NCI-H2171 (cell line): ENCODE measurements around the gene TBK1.

ENCODE experiments used
- DNase-seq: peaks from one replicate; lab custom pipeline; 2025; lab: John Stamatoyannopoulos, UW

TBK1 gene

GRCh38 chr12:64452559-64453329, 824 bp downstream of the TBK1 start:
- DNase-seq, result no peak

- no peak for DNase-seq
Measured at GRCh38 chr12:64455506-64455905, 3.6 kb downstream of the TBK1 start.

GRCh38 chr12:64456119-64456518, 4.2 kb downstream of the TBK1 start:
- DNase-seq, result no peak

GRCh38 chr12:64457032-64457431, 5.1 kb downstream of the TBK1 start:
- DNase-seq, result no peak

GRCh38 chr12:64457466-64457865, 5.5 kb downstream of the TBK1 start:
- DNase-seq, result no peak

- no peak for DNase-seq
Measured at GRCh38 chr12:64457923-64458322, 6.0 kb downstream of the TBK1 start.

GRCh38 chr12:64459394-64459891, 7.5 kb downstream of the TBK1 start:
- DNase-seq, result no peak

GRCh38 chr12:64461634-64462414, 9.9 kb downstream of the TBK1 start:
- DNase-seq, result no peak

GRCh38 chr12:64466178-64466577, 14.3 kb downstream of the TBK1 start:
- no peak for DNase-seq

- no peak for DNase-seq
Measured at GRCh38 chr12:64468966-64469365, 17.0 kb downstream of the TBK1 start.

GRCh38 chr12:64469455-64470142, 17.7 kb downstream of the TBK1 start:
- no peak for DNase-seq

- DNase-seq, result no peak
Measured at GRCh38 chr12:64470495-64470894, 18.6 kb downstream of the TBK1 start.

- DNase-seq, result no peak
Measured at GRCh38 chr12:64473176-64473575, 21.3 kb downstream of the TBK1 start.

- no peak for DNase-seq
Measured at GRCh38 chr12:64475518-64475917, 23.6 kb downstream of the TBK1 start.

- DNase-seq, result no peak
Measured at GRCh38 chr12:64476844-64477243, 24.9 kb downstream of the TBK1 start.

- no peak for DNase-seq
Measured at GRCh38 chr12:64478661-64479060, 26.7 kb downstream of the TBK1 start.

- no peak for DNase-seq
Measured at GRCh38 chr12:64480148-64480547, 28.2 kb downstream of the TBK1 start.

GRCh38 chr12:64486657-64487056, 34.7 kb downstream of the TBK1 start:
- no peak for DNase-seq

GRCh38 chr12:64491718-64492117, 39.8 kb downstream of the TBK1 start:
- no peak for DNase-seq

- DNase-seq, result no peak
Measured at GRCh38 chr12:64493513-64493912, 41.6 kb downstream of the TBK1 start.

GRCh38 chr12:64494998-64495729, 43.2 kb downstream of the TBK1 start:
- DNase-seq, result peak; percentile 13

GRCh38 chr12:64496839-64497400, 45.0 kb downstream of the TBK1 start:
- DNase-seq, result no peak
